H1 (cell line): ENCODE measurements around the gene ANGEL2. TPM values are rescaled to one million over a fixed set of nuclear protein-coding genes. Genes with fewer than 3 reads are reported as not detected.

Source experiments
- HDAC2 ChIP-seq, 2 experiments: fragments of 300-600 bp in 1 of 2; sonication (generic) in 1 of 2; IDR thresholded peaks; 2 replicates each; pipeline ENCODE4 v1.6.1; 2011 to 2012; ENCODE audit warnings: low read depth in 2 of 2, low read length in 2 of 2, mild to moderate bottlenecking in 2 of 2, moderate library complexity in 2 of 2, borderline replicate concordance in 1 of 2, inconsistent platforms in 1 of 2
- KDM1A ChIP-seq: fragments of 200-600, 300-600 bp; sonication (generic); IDR thresholded peaks from 2 replicates; pipeline ENCODE4 v1.7.1; 2016; ENCODE audit warnings: mild to moderate bottlenecking, low read length, borderline replicate concordance
- KDM4A ChIP-seq: IDR thresholded peaks from one replicate; pipeline ENCODE4 v1.7.1; 2012; ENCODE audit warnings: low read depth, mild to moderate bottlenecking, moderate library complexity, low read length, inconsistent platforms; ENCODE audit not compliant: severe bottlenecking
- NRF1 ChIP-seq: IDR thresholded peaks from 2 replicates; pipeline ENCODE4 v1.6.1; 2011; ENCODE audit warnings: mild to moderate bottlenecking, low read depth, low read length, improper control_type of control experiment
- RFX5 ChIP-seq: IDR thresholded peaks from 2 replicates; pipeline ENCODE4 v1.6.1; 2011; ENCODE audit warnings: low read depth, low read length, improper control_type of control experiment, borderline replicate concordance
- SAP30 ChIP-seq: fragments of 300-600 bp; sonication (generic); IDR thresholded peaks from 2 replicates; pipeline ENCODE4 v1.7.1; 2012; ENCODE audit warnings: low read length, moderate library complexity, mild to moderate bottlenecking, inconsistent platforms; ENCODE audit not compliant: insufficient read depth, insufficient replicate concordance
- SUZ12 ChIP-seq: fragments of 200-600 bp; sonication (generic); IDR thresholded peaks from 2 replicates; pipeline ENCODE4 v1.6.1; 2012; ENCODE audit warnings: mild to moderate bottlenecking, inconsistent platforms, low read length, moderate library complexity, mixed read lengths
- TBP ChIP-seq: IDR thresholded peaks from 2 replicates; pipeline ENCODE4 v1.6.1; 2011; ENCODE audit warnings: low read depth, low read length, improper control_type of control experiment
- polyA plus RNA-seq, 7 experiments: library from polyadenylated mRNA; depleted of rRNA in 3 of 7; stranded (reverse) in 5 of 7; unstranded in 2 of 7; fragments of >200 nt in 5 of 7; fragments of 200-250 nt in 2 of 7; gene quantifications; 1 replicate in 5 of 7; 2 replicates in 1 of 7; 4 replicates in 1 of 7; pipeline versions ENCODE4 v1.2.1 to v1.2.3, GENCODE V29; 2011 to 2013; ENCODE audit warnings: missing spikeins in 2 of 7, mixed read lengths in 2 of 7
- total RNA-seq: library from RNA; stranded (reverse); fragmentation: NEBNext Ultra II Directional; extraction: Animal tissue kit (Norgen Biotek cat#: 25700); gene quantifications from 2 replicates; pipeline ENCODE4 v1.2.1, GENCODE V29; 2021
- TF ChIP-seq, protein P1 (sequence below): IDR thresholded peaks from 2 replicates; pipeline ENCODE4 v1.6.1; 2012; ENCODE audit warnings: inconsistent platforms

The ANGEL2 gene
- total and polyA plus RNA-seq, 2 of the 8 experiments (the other 6 are each of a cell fraction or from before 2014, with no cell fraction given): 18.1 to 39.9 TPM

- TF ChIP-seq SAP30 (no peak), KDM1A (no peak), SUZ12 (no peak), NRF1 (no peak), RFX5 (no peak), TBP (no peak), HDAC2 (IDR thresholded peaks at IDR 0.05; ENCODE audit: borderline replicate concordance in 1 of 2, low read depth in 2 of 2, low read length in 2 of 2) (no peak), KDM4A (no peak)
- TF ChIP-seq, protein P1, sequence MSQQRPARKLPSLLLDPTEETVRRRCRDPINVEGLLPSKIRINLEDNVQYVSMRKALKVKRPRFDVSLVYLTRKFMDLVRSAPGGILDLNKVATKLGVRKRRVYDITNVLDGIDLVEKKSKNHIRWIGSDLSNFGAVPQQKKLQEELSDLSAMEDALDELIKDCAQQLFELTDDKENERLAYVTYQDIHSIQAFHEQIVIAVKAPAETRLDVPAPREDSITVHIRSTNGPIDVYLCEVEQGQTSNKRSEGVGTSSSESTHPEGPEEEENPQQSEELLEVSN: no peak
Measured at GRCh38 chr1:212945463-212946160, 70.1 kb downstream of the ANGEL2 start (continued).
